GM21619 (cell line): Measurements from ENCODE around the gene CAMK2G.

Source experiments
- ATAC-seq: cut with Tn5 transposase; IDR thresholded peaks from one replicate; pipeline ENCODE4 v1.9.1; 2021; ENCODE audit not compliant: unreplicated experiment

The CAMK2G gene

GRCh38 chr10:73814896-73815718, 59.2 kb downstream of the CAMK2G start:
- no peak for ATAC-seq

GRCh38 chr10:73814276-73814895, 60.0 kb downstream of the CAMK2G start:
- ATAC-seq = no peak

GRCh38 chr10:73813333-73813732, 61.0 kb downstream of the CAMK2G start:
- no peak for ATAC-seq

- ATAC-seq = no peak
Measured at GRCh38 chr10:73812657-73813056, 61.7 kb downstream of the CAMK2G start.

GRCh38 chr10:73810735-73811465, 63.5 kb downstream of the CAMK2G start:
- ATAC-seq = peak; percentile 31

GRCh38 chr10:73810358-73810734, 64.0 kb downstream of the CAMK2G start:
- no peak for ATAC-seq

GRCh38 chr10:73809061-73809818, 65.1 kb downstream of the CAMK2G start:
- no peak for ATAC-seq

- no peak for ATAC-seq
Measured at GRCh38 chr10:73808021-73808815, 66.1 kb downstream of the CAMK2G start.

- no peak for ATAC-seq
Measured at GRCh38 chr10:73807471-73807870, 66.9 kb downstream of the CAMK2G start.

GRCh38 chr10:73806176-73806950, 68.0 kb downstream of the CAMK2G start:
- no peak for ATAC-seq

- peak; percentile 79 for ATAC-seq
Measured at GRCh38 chr10:73803680-73804286, 70.6 kb downstream of the CAMK2G start.

GRCh38 chr10:73802276-73802991, 71.9 kb downstream of the CAMK2G start:
- no peak for ATAC-seq

GRCh38 chr10:73801253-73801590, 73.1 kb downstream of the CAMK2G start:
- ATAC-seq = no peak

- no peak for ATAC-seq
Measured at GRCh38 chr10:73800560-73801252, 73.6 kb downstream of the CAMK2G start.

GRCh38 chr10:73799899-73800559, 74.3 kb downstream of the CAMK2G start:
- ATAC-seq = no peak

GRCh38 chr10:73798927-73799560, 75.3 kb downstream of the CAMK2G start:
- no peak for ATAC-seq

GRCh38 chr10:73798087-73798486, 76.3 kb downstream of the CAMK2G start:
- ATAC-seq = no peak
